ENCODE data around the gene ARHGEF25.
"Not testable (repeated sequence)": the region's sequence is repeated elsewhere in the genome, so short reads cannot be mapped to it uniquely, and the experiment has no call there.

Gene ARHGEF25

DNA sequence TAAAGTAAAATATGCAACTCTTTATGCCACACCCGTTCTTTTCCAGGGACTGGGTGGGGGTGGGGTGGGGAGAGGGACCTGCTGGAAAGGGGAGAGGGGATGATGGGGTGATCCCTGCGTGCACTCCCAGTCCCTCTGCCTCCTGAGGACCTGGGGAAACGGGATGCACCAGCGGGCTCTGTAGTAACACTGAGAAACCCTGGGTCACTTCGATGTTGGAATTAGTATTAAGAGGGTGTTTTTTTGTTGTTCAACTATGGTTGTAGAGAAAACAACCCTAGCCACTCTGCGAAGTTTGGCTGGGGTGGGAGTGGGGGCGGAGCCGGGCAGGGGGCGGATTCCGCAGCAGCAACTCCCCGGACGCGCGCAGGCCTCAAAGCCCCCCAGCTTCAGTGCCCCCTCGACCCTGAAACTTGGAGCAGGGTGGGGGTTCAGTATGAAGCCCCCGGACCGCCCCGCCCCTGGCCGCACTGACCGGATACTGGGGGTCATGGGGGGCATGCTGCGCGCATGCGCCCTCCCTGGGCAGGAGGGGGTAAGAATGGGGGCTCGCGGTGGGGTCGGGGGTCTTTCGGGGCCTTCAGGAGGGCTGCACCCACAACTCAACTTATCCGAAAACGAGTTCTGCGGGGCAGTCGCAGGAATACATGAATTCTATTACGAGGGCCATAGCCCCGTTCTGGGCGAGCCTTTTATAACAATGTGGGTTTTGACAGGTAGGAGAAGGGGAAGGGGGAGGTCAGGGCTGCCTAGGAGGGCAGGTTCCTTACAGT lies 1.3 kb upstream of the ARHGEF25 start:
- DNase-seq = no peak

DNA sequence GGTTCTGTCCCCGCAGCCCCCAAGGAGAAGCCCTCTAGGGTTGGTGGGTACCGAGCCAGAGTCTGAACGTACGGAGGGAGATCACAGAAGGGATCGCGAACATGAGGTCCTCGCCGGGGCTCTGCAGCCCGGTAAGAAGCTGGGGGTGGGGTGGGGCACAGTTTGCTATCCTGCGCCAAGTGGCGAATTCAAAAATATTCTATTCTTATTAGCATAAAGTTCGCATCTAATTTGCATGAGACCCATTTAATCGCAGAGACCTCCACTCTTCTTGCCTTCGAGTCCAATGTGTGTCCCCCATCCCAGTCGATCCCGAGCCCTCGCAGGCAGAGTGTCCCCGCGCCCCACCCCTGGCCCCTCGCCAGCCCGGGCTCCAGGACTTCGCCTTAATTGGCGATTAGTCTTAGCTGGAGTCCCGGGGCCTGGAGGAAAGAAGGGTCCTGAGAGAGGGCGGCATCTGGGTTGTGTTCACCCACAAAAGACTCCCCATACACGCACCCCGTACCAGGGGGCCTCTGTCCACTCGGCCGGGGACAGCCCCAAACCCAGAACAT lies 604 bp upstream of the ARHGEF25 start:
- no peak for DNase-seq

DNA sequence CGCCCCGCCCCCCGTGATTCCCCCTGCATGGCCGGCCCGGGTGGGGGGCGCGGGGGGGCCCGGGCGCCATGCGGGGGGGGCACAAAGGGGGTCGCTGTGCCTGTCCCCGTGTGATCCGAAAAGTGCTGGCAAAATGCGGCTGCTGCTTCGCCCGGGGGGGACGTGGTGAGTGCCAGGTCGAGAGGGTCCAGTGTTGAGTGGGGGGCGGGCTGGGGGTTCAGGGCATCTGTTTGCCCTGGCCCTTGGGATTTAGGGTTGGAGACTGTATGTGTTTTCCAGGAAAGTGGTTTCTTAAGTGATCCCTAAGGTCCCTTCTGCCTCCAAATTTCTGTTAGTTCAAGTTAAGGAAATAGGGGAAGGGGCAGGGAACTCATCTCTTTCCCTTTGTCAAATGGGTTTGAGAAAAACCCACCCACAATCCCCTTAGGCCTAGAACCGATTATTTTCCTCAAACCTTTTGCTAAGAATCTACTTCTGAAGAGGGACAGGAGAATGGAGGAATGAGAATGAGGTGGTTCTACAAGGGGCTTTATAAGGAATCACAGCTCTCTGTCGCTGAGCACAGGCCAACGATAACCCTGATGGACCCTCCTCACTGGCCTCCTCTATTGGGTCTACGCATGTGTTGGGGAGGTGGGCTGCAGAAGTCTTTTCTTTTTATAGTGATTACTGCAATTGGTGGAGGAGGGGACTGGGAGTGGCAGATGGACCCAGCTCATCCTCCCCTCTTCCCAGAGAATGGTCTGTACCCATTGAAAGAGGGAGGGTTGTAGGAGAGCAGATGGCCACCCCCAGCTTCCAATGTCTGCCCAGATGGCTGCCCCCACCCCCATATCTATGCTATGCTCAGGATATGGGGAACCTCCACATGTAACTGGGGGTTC lies 834 bp downstream of the ARHGEF25 start:
- no peak for DNase-seq

DNA sequence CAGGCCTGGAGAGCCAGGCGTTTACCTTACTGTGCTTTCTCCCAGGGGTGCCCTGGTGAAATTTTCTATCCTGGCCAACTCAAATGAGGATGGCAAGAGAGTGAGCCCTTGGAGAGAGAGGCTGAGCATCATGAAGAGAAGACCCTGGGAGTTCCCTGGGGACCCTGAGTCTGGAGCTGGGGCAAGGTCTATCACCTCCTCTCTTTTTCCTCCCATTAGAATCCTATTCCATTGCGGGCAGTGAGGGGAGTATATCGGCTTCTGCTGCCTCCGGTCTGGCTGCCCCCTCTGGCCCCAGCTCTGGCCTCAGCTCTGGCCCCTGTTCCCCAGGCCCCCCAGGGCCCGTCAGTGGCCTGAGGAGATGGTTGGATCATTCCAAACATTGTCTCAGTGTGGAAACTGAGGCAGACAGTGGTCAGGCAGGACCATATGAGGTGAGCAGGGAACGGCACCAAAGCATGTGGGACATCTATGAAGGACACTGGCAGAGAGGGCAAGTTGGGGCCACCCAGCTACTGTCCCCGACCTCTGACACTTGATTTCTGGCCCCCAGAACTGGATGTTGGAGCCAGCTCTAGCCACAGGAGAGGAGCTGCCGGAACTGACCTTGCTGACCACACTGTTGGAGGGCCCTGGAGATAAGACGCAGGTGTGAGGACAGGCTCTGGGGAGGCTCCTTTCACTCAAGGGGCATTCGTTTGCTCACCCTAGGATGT lies 1.6 kb downstream of the ARHGEF25 start:
- no peak for DNase-seq

DNA sequence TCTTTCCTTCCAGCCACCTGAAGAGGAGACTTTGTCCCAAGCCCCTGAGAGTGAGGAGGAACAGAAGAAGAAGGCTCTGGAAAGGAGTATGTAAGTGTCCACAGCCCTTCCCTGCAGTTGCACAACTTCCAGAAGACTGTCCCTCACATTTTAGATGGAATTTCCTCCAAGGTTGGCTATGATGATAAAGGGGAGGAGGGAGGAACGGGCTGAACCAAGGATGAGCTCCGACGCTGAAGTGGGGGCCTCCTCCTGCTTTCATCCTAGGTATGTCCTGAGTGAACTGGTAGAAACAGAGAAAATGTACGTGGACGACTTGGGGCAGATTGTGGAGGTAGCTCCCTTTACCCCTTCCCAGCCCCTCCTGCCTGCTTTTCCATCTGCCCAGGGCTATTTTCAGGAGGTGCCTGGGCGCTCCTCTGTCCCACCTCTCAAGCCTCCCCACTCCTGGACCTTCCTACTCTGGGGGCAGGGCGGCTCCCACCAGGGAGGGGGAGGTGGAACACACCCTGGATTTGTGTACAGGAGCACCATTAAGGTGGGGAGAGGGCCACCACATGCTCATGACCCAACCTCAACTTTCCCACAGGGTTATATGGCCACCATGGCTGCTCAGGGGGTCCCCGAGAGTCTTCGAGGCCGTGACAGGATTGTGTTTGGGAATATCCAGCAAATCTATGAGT lies 2.3 kb downstream of the ARHGEF25 start:
- no peak for DNase-seq

DNA sequence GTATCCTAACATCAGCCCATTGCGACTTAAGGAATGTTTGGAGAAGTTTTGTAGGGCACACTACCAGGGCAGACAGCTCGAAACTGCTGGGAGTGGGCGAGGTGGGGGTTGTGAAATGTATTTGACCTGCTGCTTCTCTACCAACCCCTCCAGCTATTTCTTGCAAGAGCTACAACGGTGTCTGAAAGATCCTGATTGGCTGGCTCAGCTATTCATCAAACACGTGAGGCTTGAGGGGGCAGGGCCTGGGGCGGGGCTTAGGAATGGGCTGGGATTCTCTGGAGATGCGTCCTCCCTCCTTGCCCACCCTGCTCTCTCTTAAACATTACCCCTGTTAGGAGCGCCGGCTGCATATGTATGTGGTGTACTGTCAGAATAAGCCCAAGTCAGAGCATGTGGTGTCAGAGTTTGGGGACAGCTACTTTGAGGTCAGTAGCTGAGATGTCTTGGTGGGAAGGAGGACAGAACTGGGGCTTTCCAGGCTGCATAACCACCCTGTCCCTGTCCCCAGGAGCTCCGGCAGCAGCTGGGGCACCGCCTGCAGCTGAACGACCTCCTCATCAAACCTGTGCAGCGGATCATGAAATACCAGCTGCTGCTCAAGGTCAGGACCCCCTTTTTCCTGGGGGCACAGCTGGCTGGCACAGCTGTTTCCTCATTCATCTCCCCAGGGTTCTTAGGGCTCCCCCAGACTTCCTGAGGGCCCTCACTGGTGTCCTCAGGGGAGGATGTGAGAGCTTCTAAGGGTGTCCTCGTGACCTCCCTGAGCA lies 3.1 kb downstream of the ARHGEF25 start:
- no peak for DNase-seq

DNA sequence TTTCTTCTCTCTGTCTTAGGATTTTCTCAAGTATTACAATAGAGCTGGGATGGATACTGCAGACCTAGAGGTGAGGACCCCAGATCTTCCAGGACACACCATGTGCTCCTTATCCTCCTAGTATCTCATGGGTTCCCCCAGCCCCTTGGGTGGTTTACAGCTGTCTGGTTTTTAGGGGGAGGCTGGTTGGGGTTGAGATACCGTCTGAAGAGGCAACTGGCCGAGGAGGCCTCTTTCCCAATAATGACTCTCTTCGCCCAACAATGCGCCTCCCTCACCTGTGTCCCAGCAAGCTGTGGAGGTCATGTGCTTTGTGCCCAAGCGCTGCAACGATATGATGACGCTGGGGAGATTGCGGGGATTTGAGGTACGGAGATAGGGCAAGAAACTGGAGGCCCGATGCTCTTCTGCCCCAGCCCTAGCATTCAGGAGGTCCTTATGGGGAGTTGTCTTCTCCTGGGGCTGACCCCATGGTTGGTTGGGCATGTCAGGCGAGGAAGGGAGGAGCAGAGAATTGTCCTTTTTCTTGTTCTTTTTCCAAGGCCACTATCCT lies 3.8 kb downstream of the ARHGEF25 start:
- no peak for DNase-seq

DNA sequence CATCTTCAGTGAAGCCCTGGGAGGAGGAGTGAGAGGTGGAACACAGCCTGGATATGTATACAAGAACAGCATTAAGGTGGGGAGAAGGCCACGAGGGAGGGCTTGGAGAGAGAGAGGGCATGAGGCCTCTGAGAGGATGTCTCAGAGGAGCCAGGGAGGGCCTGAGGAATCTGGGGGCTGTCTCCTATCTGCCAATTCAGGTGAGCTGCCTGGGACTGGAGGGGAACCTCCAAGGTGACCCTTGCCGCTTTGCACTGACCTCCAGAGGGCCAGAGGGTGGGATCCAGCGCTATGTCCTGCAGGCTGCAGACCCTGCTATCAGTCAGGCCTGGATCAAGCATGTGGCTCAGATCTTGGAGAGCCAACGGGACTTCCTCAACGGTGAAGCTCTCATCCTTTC lies 4.4 kb downstream of the ARHGEF25 start:
- no peak for DNase-seq

DNA sequence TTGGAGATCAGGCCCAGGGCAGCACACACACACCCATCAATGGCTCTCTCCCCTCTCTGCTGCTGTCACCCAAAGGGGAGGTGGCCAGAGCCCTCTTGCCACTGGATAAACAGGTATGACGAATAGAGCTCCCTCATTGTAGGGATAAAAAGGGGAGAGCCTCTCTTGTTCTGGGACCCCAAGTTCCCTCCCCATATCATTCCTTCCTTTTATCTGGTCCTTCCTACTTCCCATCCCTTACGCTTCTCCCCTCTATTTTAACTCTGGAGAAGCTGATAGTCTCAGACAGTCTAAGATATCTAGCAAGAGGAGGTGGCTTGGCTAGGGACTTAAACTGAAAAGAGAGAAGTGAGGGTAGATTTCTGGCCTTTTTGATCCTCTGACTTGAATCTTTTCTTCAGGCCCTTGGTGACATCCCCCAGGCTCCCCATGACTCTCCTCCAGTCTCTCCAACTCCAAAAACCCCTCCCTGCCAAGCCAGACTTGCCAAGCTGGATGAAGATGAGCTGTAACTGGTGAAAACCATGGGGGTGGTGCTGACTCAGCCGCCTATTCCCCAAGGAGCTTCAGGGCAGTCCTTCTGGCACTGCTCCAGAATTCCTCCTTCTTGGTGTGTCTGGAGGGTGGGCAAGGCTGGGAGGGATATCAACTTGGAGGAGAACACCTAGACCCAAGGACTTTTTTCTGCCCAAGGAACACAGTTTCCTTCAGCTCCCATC lies 5.3 kb downstream of the ARHGEF25 start:
- DNase-seq = no peak

DNA sequence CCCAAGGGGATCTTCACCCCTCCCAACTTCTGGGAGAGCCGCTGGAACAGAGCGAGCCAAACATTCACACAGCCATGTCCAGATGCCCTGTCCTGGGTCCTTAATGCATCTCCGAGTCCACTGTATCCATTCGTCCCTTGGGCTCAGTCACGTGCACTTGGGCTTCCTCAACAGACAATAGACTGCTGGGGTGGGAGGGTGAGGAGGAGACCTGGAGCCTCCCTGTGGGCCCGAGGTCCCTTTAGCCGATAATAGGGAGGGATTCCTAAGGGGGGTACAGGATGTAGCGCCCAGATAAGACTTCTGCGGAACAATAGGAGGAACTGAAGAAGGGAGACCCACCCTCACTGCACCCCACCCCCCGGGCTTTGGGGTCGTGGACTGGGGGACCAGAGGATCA lies 6.7 kb downstream of the ARHGEF25 start:
- DNase-seq = no peak

DNA sequence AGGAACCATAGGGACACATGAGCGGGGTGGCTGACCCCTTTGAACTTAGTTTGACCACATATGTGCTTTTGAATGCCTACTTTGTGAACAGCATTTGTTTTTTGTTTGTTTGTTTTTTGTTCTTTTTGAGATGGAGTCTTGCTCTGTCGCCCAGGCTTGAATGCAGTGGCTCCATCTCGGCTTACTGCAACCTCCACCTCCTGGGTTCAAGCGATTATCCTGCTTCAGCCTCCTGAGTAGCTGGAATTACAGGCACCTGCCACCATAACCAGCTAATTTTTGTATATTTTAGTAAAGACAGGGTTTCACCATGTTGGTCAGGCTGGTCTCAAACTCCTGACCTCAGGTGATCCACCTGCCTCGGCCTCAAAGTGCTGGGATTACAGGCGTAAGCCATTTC lies 7.2 kb downstream of the ARHGEF25 start:
- DNase-seq = not testable (repeated sequence)

DNA sequence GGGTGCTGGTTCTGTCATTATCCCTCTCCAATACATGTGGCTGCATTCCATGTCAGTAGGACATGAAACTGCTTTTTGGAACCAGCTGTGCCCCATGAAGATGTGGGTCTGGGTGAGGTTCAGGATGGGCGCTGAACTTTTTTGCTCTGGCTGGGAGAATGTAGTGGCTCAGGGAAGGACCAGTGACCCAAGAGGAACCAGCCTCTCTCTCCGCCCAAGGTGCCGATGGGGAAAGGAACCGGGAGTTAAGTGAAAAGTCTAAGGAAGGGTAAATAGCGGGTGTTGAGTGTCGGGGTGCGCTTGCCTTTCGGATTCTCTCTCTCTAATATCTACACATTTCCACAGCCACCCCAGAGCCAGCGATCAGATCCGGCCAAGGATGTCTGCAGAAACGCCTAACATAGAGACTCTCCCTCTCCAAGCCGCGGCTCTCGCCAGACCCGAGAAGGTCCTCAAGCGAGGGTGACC lies 7.8 kb downstream of the ARHGEF25 start:
- DNase-seq = no peak

DNA sequence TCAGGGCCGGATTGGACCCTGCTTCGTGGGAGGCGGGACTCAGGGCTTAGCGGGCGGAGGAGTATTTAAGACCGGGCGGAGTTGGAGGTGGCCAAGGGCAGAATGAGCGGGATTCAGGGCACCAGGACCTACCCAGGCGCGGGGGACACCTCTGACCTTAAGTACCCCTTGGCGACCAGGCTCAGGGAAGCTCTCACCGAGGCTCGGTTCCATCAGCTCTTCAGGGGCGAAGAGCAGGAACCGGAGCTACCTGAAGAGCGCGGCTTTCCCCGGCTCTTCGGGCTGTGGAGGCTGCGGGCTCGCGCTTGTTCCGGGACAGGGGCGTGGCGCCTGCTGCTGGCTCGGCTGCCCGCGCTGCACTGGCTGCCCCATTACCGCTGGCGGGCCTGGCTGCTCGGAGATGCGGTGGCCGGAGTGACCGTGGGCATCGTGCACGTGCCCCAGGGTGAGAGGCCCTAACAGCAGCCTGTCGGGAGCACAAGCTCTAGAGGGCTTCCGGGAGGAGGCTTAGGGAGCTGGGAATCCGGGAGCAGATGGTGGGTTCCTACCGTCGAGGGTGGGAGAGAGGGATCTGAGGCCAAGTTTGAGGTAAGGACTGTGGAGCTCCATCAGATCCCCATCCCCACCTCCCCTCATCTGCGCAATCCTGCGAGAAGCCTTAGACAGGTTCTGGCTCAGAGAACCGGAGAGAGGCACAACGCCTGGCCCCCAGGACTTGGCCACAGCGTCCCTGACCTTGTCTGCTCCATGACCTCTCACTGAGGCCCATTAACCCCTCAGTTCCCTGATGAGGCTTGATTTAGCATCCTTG lies 8.4 kb downstream of the ARHGEF25 start:
- DNase-seq = no peak

DNA sequence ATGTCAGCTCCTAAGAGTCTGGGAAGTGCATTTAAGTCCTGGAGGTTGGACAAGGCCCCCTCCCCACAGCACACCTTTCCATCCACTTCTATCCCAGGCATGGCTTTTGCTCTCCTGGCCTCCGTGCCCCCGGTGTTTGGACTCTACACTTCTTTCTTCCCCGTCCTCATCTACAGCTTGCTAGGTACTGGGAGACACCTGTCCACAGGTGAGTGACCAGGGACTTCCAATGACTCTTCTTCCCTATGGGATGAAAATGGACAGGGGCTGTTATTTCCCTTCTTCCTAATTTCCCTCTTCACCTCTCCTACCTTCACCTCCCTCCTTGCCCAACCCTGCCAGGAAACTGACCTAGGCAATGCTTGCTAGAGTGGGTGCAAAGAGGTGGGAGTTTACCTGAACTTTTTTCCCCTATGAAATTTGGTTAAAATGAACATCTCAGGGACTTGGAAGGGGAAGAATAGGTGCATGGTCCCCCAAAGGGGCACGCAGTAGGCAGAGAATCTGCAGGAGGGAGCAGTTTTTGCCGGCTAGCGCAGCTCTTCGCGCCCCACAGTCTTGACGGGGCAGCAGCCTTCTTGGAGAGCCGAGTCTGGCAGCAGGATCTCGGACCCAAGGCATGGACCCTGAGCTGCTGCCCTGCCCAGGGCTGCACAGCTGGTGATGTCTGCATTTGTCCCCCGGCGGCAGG lies 9.2 kb downstream of the ARHGEF25 start:
- no peak for DNase-seq

DNA sequence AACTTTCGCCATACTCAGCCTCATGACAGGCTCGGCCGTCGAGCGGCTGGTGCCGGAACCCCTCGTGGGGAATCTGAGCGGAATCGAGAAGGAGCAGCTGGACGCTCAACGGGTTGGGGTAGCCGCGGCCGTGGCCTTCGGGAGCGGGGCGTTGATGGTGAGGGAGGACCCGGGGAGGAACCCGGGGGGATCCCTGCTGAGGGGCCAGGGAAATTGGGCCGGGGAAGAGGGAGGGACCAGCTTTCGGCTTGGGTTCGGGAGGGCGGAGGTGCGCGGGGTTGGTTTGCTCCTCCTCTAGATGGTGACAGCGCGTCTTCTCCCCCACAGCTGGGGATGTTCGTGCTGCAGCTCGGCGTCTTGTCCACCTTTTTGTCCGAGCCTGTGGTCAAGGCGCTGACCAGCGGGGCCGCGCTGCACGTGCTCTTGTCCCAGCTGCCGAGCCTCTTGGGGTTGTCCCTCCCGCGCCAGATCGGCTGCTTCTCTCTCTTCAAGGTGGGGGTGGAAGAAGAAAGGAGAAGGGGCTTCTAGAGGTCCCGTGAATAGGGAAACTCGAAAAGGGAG lies 9.8 kb downstream of the ARHGEF25 start:
- DNase-seq = no peak

DNA sequence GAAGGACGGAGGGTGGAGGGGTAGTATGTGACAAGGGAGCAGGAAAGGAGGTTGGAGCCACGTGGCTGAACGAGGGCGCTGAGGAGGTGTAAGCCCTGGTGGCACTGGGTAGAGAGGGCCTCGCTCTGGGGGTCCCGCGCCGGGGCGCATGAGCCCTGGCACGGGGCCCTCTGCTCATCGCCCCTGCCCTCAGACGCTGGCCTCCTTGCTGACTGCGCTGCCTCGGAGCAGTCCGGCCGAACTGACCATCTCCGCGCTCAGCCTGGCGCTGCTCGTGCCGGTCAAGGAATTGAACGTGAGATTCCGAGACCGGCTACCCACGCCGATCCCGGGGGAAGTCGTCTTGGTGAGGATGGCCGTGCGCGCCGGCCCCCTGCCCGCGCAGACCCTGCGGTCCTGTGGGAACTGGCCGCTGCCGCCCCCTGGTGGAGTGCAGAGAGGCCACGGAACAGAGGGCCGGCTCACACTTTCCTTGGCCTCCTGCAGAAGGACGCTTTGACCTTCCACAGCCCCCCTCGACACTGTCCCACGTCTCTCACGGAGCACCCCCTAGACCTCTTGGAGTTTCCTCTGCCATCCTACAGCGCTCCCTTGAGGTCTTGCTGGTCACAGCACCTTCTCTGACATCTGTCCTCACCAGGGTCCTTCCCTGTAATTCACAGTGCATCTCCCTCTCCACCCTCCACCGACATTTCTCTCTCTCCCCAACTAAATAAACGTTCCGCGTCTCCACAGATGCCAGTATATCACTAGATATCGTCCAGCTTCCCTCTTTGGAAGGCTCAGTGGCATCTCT lies 10.5 kb downstream of the ARHGEF25 start:
- no peak for DNase-seq

DNA sequence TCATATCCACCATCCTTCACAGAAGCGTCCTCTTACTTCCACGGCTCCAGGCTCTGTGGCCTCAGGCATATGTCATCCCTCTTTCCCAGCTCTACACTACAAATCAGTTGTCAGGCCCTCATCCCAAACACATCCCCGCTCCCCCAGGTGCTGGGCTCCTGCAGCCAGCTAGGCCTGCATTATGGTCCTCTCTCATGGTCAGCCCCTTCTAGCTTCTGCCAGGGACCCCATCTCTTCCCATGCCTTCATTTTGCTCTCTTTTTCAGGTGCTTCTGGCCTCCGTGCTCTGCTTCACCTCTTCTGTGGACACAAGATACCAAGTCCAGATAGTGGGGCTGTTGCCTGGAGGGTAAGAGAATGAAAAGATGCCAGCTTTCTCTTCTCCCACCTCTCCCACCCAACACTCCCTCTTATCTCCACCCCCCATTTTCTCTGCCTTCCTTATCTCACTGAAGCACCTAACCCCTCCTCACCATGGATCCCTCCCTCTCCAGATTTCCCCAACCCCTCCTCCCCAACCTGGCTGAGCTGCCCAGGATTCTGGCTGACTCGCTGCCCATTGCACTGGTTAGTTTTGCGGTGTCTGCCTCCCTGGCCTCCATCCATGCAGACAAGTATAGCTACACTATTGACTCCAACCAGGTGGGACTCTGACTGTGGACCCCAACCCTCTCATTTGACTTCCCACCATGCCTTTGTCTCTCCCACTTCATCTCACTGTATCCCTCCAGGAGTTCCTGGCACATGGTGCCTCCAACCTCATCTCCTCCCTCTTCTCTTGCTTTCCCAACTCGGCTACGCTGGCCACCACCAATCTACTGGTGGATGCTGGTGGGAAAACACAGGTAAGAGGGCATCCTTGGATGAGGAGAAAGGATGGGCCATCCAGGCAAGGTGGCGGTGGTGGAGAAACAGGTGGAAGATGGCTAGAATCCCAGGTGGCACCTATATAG lies 11.3 kb downstream of the ARHGEF25 start:
- no peak for DNase-seq

Data from MV-4-11 (cell line).